HEK293 (cell line): ENCODE measurements around the gene DAZAP1.

ENCODE experiments used
- CTCF ChIA-PET: fragments of 350-600 bp; formaldehyde crosslinking; extraction: SDS; loops from one replicate; lab custom pipeline; 2021; ENCODE audit warnings: antibody characterized with exemption; lab: Yijun Ruan, JAX
- POLR2A ChIA-PET: fragments of 300-600 bp; formaldehyde crosslinking; extraction: SDS; loops from one replicate; lab custom pipeline; 2020; ENCODE audit warnings: antibody characterized with exemption, inconsistent platforms; lab: Yijun Ruan, JAX
- H3K27ac ChIP-seq: fragments of 200-500 bp; sonication (Bioruptor generic); 2 replicates; pipeline ENCODE4 v1.5.1; 2014; ENCODE audit warnings: low read depth, low read length, control low read depth, inconsistent platforms; ENCODE audit errors: extremely low read depth
- H3K36me3 ChIP-seq, 2 experiments: fragments of 200-500 bp in 1 of 2; sonication (Bioruptor generic) in 1 of 2; 1 replicate in 1 of 2; 2 replicates in 1 of 2; pipeline ENCODE4 v1.5.1; 2014 to 2017; ENCODE audit warnings: inconsistent platforms in 2 of 2, low read length in 2 of 2; ENCODE audit not compliant: control insufficient read depth in 2 of 2, insufficient read depth in 1 of 2
- H3K4me1 ChIP-seq: fragments of 200-500 bp; sonication (Bioruptor generic); 2 replicates; pipeline ENCODE4 v1.5.1; 2014; ENCODE audit warnings: mild to moderate bottlenecking, low read length, inconsistent platforms; ENCODE audit not compliant: control insufficient read depth, insufficient read depth
- H3K4me3 ChIP-seq: 2 replicates; pipeline ENCODE4 v1.5.1; 2011; ENCODE audit warnings: low read depth, mild to moderate bottlenecking, control low read depth, low read length, moderate library complexity
- H3K9me3 ChIP-seq: fragments of 200-500 bp; sonication (Bioruptor generic); 2 replicates; pipeline ENCODE4 v1.5.1; 2014; ENCODE audit warnings: low read depth, low read length, inconsistent platforms; ENCODE audit not compliant: control insufficient read depth, insufficient read depth
- GLIS1 ChIP-seq: fragments of 450-650 bp; formaldehyde crosslinking; IDR thresholded peaks from 2 replicates; pipeline ENCODE4 v1.5.1; 2016; ENCODE audit warnings: missing biosample characterization, missing genetic modification characterization
- HOXC10 ChIP-seq: sonication (generic); formaldehyde crosslinking; IDR thresholded peaks from 2 replicates; pipeline ENCODE4 v1.8.1; 2023; ENCODE audit warnings: mild to moderate bottlenecking, missing genetic modification reagents
- KLF16 ChIP-seq: fragments of 450-650 bp; formaldehyde crosslinking; IDR thresholded peaks from 2 replicates; pipeline ENCODE4 v1.5.1; 2017; ENCODE audit warnings: missing biosample characterization, missing genetic modification characterization
- MYNN ChIP-seq: fragments of 450-650 bp; formaldehyde crosslinking; IDR thresholded peaks from 2 replicates; pipeline ENCODE4 v1.5.1; 2016; ENCODE audit warnings: missing biosample characterization, missing genetic modification characterization, borderline replicate concordance
- ZBTB7A ChIP-seq: fragments of 450-650 bp; formaldehyde crosslinking; IDR thresholded peaks from 2 replicates; pipeline ENCODE4 v1.5.1; 2016; ENCODE audit warnings: low read depth, missing biosample characterization, missing genetic modification characterization
- ZFP69B ChIP-seq: fragments of 450-650 bp; formaldehyde crosslinking; IDR thresholded peaks from 2 replicates; pipeline ENCODE4 v1.5.1; 2016; ENCODE audit warnings: missing biosample characterization, missing genetic modification characterization
- ZNF121 ChIP-seq: fragments of 450-650 bp; formaldehyde crosslinking; IDR thresholded peaks from 2 replicates; pipeline ENCODE4 v1.5.1; 2016; ENCODE audit warnings: missing biosample characterization, missing genetic modification characterization
- ZNF133 ChIP-seq: fragments of 450-650 bp; formaldehyde crosslinking; IDR thresholded peaks from 2 replicates; pipeline ENCODE4 v1.5.1; 2016; ENCODE audit warnings: missing biosample characterization, missing genetic modification characterization
- ZNF354C ChIP-seq: fragments of 450-650 bp; formaldehyde crosslinking; IDR thresholded peaks from 2 replicates; pipeline ENCODE4 v1.5.1; 2016; ENCODE audit warnings: missing biosample characterization, missing genetic modification characterization, low read depth, borderline replicate concordance
- ZNF433 ChIP-seq: fragments of 450-650 bp; formaldehyde crosslinking; IDR thresholded peaks from 2 replicates; pipeline ENCODE4 v1.5.1; 2016; ENCODE audit warnings: missing biosample characterization, missing genetic modification characterization, low read depth
- ZNF449 ChIP-seq: fragments of 450-650 bp; formaldehyde crosslinking; IDR thresholded peaks from 2 replicates; pipeline ENCODE4 v1.5.1; 2017; ENCODE audit warnings: missing biosample characterization, mild to moderate bottlenecking, missing genetic modification characterization, moderate library complexity
- ZNF529 ChIP-seq: fragments of 450-650 bp; formaldehyde crosslinking; IDR thresholded peaks from 2 replicates; pipeline ENCODE4 v1.5.1; 2017; ENCODE audit warnings: missing genetic modification characterization, missing biosample characterization; ENCODE audit not compliant: insufficient replicate concordance
- ZNF530 ChIP-seq: fragments of 450-650 bp; formaldehyde crosslinking; IDR thresholded peaks from 2 replicates; pipeline ENCODE4 v1.5.1; 2016; ENCODE audit warnings: low read depth, missing biosample characterization, missing genetic modification characterization
- ZNF560 ChIP-seq: fragments of 450-650 bp; formaldehyde crosslinking; IDR thresholded peaks from 2 replicates; pipeline ENCODE4 v1.5.1; 2017; ENCODE audit warnings: missing biosample characterization, missing genetic modification characterization, borderline replicate concordance
- ZNF600 ChIP-seq: fragments of 450-650 bp; formaldehyde crosslinking; IDR thresholded peaks from 2 replicates; pipeline ENCODE4 v1.5.1; 2016; ENCODE audit warnings: missing biosample characterization, missing genetic modification characterization
- ZNF660 ChIP-seq: fragments of 450-650 bp; IDR thresholded peaks from 2 replicates; pipeline ENCODE4 v1.5.1; 2018; ENCODE audit warnings: missing biosample characterization, mild to moderate bottlenecking, missing genetic modification characterization
- ZNF670 ChIP-seq: fragments of 450-650 bp; formaldehyde crosslinking; IDR thresholded peaks from 2 replicates; pipeline ENCODE4 v1.5.1; 2016; ENCODE audit warnings: missing biosample characterization, missing genetic modification characterization, low read depth
- ZNF701 ChIP-seq: fragments of 450-650 bp; formaldehyde crosslinking; IDR thresholded peaks from 2 replicates; pipeline ENCODE4 v1.5.1; 2016; ENCODE audit warnings: missing biosample characterization, missing genetic modification characterization
- ZNF707 ChIP-seq: fragments of 450-650 bp; formaldehyde crosslinking; IDR thresholded peaks from 2 replicates; pipeline ENCODE4 v1.5.1; 2016; ENCODE audit warnings: missing biosample characterization, missing genetic modification characterization

Gene DAZAP1

GRCh38 chr19:1435378-1435989, 28.1 kb downstream of the DAZAP1 start:
- no peak overlapping the region for H3K27ac ChIP-seq
- H3K4me3 ChIP-seq, result no peak overlapping the region
- POLR2A ChIA-PET, result interaction anchor here (0.5 kb wide), 1 partner anchor 27 kb away, joined by 5 read pairs; no protein-coding TSS in a partner anchor
- TF ChIP-seq ZBTB7A (tag by site-specific recombination), result no peak
- no peak for TF ChIP-seq ZFP69B
- no peak for TF ChIP-seq ZNF670 (tag by site-specific recombination)
- no peak for TF ChIP-seq ZNF433 (tag by site-specific recombination)
- TF ChIP-seq ZNF449, result no peak
- TF ChIP-seq ZNF529 (tag by site-specific recombination), result no peak
- TF ChIP-seq KLF16 (tag by site-specific recombination), result no peak
- TF ChIP-seq ZNF560 (tag by site-specific recombination), result no peak
- no peak for TF ChIP-seq ZNF354C (tag by site-specific recombination)
- no peak for TF ChIP-seq ZNF133 (tag by site-specific recombination)
- TF ChIP-seq ZNF701 (tag by site-specific recombination), result no peak
- no peak for TF ChIP-seq ZNF660 (tag by site-specific recombination)
- no peak for TF ChIP-seq ZNF600
- no peak for TF ChIP-seq GLIS1
- no peak for TF ChIP-seq HOXC10 (CRISPR knock-in tag)
- no peak for TF ChIP-seq MYNN (tag by site-specific recombination)
- TF ChIP-seq ZNF530 (tag by site-specific recombination), result no peak
- no peak for TF ChIP-seq ZNF707 (tag by site-specific recombination)
- CTCF ChIA-PET, result interaction anchor here (1.1 kb wide), 1 partner anchor 191 kb away, joined by 3 read pairs; no protein-coding TSS in a partner anchor
- peaks cover 16 to 58% of the 10 kb centered on the region in 2 experiments; a peak in 2 of 3 replicates for H3K36me3 ChIP-seq
- peaks cover 4% of the 10 kb centered on the region for H3K4me1 ChIP-seq
- H3K9me3 ChIP-seq, result no peaks in the 10 kb centered on the region

GRCh38 chr19:1437609-1438008, 30.2 kb downstream of the DAZAP1 start:
- peaks cover 13% of the 10 kb centered on the region for H3K4me1 ChIP-seq
- H3K4me3 ChIP-seq, result no peak overlapping the region
- peak overlapping the region; percentile 100; the same call in 1 of the 2 replicates for H3K27ac ChIP-seq
- no peaks in the 10 kb centered on the region for H3K9me3 ChIP-seq
- H3K36me3 ChIP-seq, result peaks cover 15 to 65% of the 10 kb centered on the region in 2 experiments; a peak in 2 of 3 replicates
- no peak for TF ChIP-seq ZNF529 (tag by site-specific recombination)
- TF ChIP-seq ZNF121 (tag by site-specific recombination), result peak; percentile 99
- CTCF ChIA-PET, result interaction anchor here (0.6 to 1.3 kb wide), 7 partner anchors 12 to 193 kb away, joined by 3 to 4 read pairs (median 3); partner anchors contain the start of gene APC2
- POLR2A ChIA-PET, result interaction anchor here (0.6 to 1.6 kb wide), 4 partner anchors 24 to 69 kb away, joined by 3 to 4 read pairs (median 3); no protein-coding TSS in a partner anchor
